ENCODE data around the gene SERPINA5. TPM values are rescaled to one million over a fixed set of nuclear protein-coding genes. Genes with fewer than 3 reads are reported as not detected.

The SERPINA5 gene
- total and polyA plus RNA-seq, 2 of the 13 experiments (the other 11 are each of a cell fraction or from before 2014, with no cell fraction given), result 449 to 498 TPM

DNA sequence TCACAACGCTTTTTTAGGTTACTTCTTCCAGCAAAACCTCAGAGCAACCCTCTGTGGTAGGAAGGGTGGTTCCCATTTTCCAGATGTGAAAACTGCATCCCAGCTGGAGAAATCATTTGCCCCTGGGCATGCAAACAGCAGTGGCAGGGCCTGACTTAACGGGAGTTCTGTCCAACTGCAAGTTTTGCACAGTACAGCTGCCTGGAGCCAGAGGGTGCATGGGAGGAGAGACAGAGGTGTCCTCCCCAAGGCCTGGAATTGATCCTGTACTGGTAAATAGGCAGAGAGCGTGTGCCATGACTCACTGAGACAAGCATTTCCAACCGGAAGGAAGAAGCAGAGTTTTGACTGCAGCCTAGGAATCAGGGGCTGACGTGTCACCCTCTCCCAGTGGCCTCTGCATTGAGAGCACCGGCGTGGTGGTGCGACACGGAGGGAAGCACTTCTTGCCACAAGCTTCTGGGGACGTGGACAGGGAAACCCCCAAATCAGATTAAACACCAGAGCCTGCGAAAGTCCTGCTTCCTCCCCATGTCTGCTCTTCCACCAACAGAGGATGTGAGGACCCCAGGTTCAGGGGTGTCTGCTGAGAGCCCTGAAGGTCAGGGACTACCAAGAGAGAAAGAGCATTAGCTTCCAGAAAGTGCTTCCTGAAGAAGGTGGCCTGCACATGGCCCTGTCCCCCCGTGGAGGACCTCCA is 39.0 kb upstream of the SERPINA5 start (continued):
- TF ChIP-seq HMGXB4 (CRISPR knock-in tag; IDR thresholded peaks at IDR 0.05; ENCODE audit: borderline replicate concordance in 1 of 2, low read depth in 1 of 2) (0 out of 4 replicates have a peak, but pooled peaks of 1 of the 2 experiments have one; percentile 28), ARID4A (CRISPR knock-in tag; IDR thresholded peaks at IDR 0.05; ENCODE audit: borderline replicate concordance) (no peak), NBN (conservative IDR thresholded peaks at IDR 0.05) (no peak), HCFC1 (IDR thresholded peaks at IDR 0.05; ENCODE audit: low read depth, low read length) (no peak), YY1 (IDR thresholded peaks at IDR 0.05; ENCODE audit: insufficient read depth, insufficient replicate concordance, low read depth, low read length) (no peak), FOXO1 (CRISPR knock-in tag; IDR thresholded peaks at IDR 0.05) (peak; percentile 53; the same call in 1 of the 2 replicates), ZBTB20 (CRISPR knock-in tag; IDR thresholded peaks at IDR 0.05; ENCODE audit: borderline replicate concordance, low read depth) (no peak), ZSCAN25 (CRISPR knock-in tag; IDR thresholded peaks at IDR 0.05) (no peak), ZNF75D (CRISPR knock-in tag; IDR thresholded peaks at IDR 0.05; ENCODE audit: borderline replicate concordance) (no peak), NCOA2 (CRISPR knock-in tag; IDR thresholded peaks at IDR 0.05) (peak; percentile 38; the same call in 1 of the 2 replicates), ZNF670 (CRISPR knock-in tag; IDR thresholded peaks at IDR 0.05; ENCODE audit: borderline replicate concordance) (peak; percentile 55; the same call in 1 of the 2 replicates), ZNF317 (CRISPR knock-in tag; IDR thresholded peaks at IDR 0.05) (0 out of 2 replicates have a peak, but pooled peaks have one; percentile 22), RBM22 (optimal IDR thresholded peaks at IDR 0.05; ENCODE audit: low read length) (no peak), ZNF337 (CRISPR knock-in tag; IDR thresholded peaks at IDR 0.05; ENCODE audit: borderline replicate concordance, low read depth) (no peak), ATF7 (IDR thresholded peaks at IDR 0.05) (no peak), ATF7 (CRISPR knock-in tag; IDR thresholded peaks at IDR 0.05) (no peak), PAF1 (CRISPR knock-in tag; IDR thresholded peaks at IDR 0.05) (no peak), ZNF350 (CRISPR knock-in tag; IDR thresholded peaks at IDR 0.05; ENCODE audit: borderline replicate concordance, low read depth) (no peak), ZNF879 (CRISPR knock-in tag; IDR thresholded peaks at IDR 0.05) (no peak)
- TF ChIP-seq, protein P1, sequence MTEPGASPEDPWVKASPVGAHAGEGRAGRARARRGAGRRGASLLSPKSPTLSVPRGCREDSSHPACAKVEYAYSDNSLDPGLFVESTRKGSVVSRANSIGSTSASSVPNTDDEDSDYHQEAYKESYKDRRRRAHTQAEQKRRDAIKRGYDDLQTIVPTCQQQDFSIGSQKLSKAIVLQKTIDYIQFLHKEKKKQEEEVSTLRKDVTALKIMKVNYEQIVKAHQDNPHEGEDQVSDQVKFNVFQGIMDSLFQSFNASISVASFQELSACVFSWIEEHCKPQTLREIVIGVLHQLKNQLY (CRISPR knock-in tag; IDR thresholded peaks at IDR 0.05), result no peak
- TF ChIP-seq, protein P2, sequence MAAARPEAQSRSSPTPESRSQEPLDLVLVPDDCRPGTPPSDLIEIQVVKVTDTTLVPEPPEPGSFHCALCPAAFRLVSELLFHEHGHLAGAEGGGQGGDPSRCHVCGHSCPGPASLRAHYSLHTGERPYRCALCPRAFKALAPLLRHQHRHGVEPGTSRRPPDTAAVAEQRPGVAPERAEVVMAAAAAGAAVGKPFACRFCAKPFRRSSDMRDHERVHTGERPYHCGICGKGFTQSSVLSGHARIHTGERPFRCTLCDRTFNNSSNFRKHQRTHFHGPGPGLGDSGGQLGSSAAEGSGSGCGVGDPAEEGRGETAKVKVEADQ (CRISPR knock-in tag; IDR thresholded peaks at IDR 0.05; ENCODE audit: borderline replicate concordance), result no peak
- TF ChIP-seq, protein P3, sequence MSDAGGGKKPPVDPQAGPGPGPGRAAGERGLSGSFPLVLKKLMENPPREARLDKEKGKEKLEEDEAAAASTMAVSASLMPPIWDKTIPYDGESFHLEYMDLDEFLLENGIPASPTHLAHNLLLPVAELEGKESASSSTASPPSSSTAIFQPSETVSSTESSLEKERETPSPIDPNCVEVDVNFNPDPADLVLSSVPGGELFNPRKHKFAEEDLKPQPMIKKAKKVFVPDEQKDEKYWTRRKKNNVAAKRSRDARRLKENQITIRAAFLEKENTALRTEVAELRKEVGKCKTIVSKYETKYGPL (CRISPR knock-in tag; IDR thresholded peaks at IDR 0.05), result no peak
